ENCODE measurements around the gene GNG7.

Gene GNG7

GRCh38 chr19:2663920-2664571, 38.4 kb downstream of the GNG7 start:
- H3K9me2 ChIP-seq (replicated peaks; ENCODE audit: control insufficient read depth, low read length) = no peaks in the 10 kb centered on the region
- peaks cover 77% of the 10 kb centered on the region for H3K4me1 ChIP-seq (ENCODE audit: control insufficient read depth, low read length)
- no peaks in the 10 kb centered on the region for H3K27me3 ChIP-seq (ENCODE audit: control insufficient read depth, low read length)
- peaks cover 83% of the 10 kb centered on the region for H3K79me2 ChIP-seq (ENCODE audit: control insufficient read depth, low read length)
- H3K27ac ChIP-seq (ENCODE audit: low read depth, low read length) = peak overlapping the region; percentile 75
- peak overlapping the region; percentile 53 for H3K4me3 ChIP-seq (ENCODE audit: low read length)
- H3K9me3 ChIP-seq (ENCODE audit: control insufficient read depth, insufficient read depth, low read length) = peaks cover 3% of the 10 kb centered on the region; the same call in 1 of the 2 replicates
- H3K36me3 ChIP-seq (ENCODE audit: control insufficient read depth, low read length) = peaks cover 71% of the 10 kb centered on the region
- no peaks in the 10 kb centered on the region; the same call in 1 of the 2 replicates for H4K20me1 ChIP-seq (ENCODE audit: control insufficient read depth, insufficient read depth, low read depth, low read length)
- peaks cover 15% of the 10 kb centered on the region for H3F3A ChIP-seq (ENCODE audit: control insufficient read depth, insufficient read depth)
- peak overlapping the region; percentile 75 for H3K4me2 ChIP-seq (ENCODE audit: low read length)
- TF ChIP-seq EZH2phosphoT487 (IDR thresholded peaks at IDR 0.05; ENCODE audit: borderline replicate concordance, low read length) = no peak
- TF ChIP-seq, protein P1, sequence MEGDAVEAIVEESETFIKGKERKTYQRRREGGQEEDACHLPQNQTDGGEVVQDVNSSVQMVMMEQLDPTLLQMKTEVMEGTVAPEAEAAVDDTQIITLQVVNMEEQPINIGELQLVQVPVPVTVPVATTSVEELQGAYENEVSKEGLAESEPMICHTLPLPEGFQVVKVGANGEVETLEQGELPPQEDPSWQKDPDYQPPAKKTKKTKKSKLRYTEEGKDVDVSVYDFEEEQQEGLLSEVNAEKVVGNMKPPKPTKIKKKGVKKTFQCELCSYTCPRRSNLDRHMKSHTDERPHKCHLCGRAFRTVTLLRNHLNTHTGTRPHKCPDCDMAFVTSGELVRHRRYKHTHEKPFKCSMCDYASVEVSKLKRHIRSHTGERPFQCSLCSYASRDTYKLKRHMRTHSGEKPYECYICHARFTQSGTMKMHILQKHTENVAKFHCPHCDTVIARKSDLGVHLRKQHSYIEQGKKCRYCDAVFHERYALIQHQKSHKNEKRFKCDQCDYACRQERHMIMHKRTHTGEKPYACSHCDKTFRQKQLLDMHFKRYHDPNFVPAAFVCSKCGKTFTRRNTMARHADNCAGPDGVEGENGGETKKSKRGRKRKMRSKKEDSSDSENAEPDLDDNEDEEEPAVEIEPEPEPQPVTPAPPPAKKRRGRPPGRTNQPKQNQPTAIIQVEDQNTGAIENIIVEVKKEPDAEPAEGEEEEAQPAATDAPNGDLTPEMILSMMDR (IDR thresholded peaks at IDR 0.05; ENCODE audit: low read depth, low read length, poor library complexity, severe bottlenecking) = peak; percentile 78

DNA sequence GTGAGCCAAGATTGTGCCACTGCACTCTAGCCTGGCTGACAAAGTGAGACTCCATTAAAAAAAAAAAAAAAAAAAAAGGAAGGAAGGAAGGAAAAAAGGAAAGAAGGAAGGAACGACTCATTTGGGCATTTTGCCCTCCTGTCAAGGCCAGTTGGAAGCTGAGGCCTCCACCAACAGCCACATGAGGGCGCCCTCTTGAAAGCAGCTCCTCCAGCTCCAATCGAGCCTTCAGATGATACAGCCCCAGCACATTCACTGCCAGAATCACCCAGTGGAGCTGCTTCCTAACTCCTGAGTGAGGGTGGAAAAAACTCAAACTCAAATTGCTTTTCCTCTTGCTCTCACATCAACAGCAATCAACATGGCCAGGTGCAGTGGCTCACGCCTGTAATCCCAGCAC, 40.9 kb downstream of the GNG7 start:
- H3K4me1 ChIP-seq (ENCODE audit: control insufficient read depth, low read length) = peaks cover 53% of the 10 kb centered on the region
- peak overlapping the region; percentile 75; the same call in 1 of the 2 replicates for H3K27ac ChIP-seq (ENCODE audit: low read depth, low read length)
- H3K27me3 ChIP-seq (ENCODE audit: control insufficient read depth, low read length) = no peaks in the 10 kb centered on the region
- TF ChIP-seq EZH2phosphoT487 (IDR thresholded peaks at IDR 0.05; ENCODE audit: borderline replicate concordance, low read length) = no peak
- TF ChIP-seq, protein P1 (IDR thresholded peaks at IDR 0.05; ENCODE audit: low read depth, low read length, poor library complexity, severe bottlenecking) = peak; percentile 91
- no peak overlapping the region for H3K4me3 ChIP-seq (ENCODE audit: low read length)
- H4K20me1 ChIP-seq (ENCODE audit: control insufficient read depth, insufficient read depth, low read depth, low read length) = no peaks in the 10 kb centered on the region; the same call in 1 of the 2 replicates
- peaks cover 68% of the 10 kb centered on the region for H3K36me3 ChIP-seq (ENCODE audit: control insufficient read depth, low read length)
- peaks cover 10% of the 10 kb centered on the region for H3F3A ChIP-seq (ENCODE audit: control insufficient read depth, insufficient read depth)
- peaks cover 3% of the 10 kb centered on the region; the same call in 1 of the 2 replicates for H3K9me3 ChIP-seq (ENCODE audit: control insufficient read depth, insufficient read depth, low read length)
- no peaks in the 10 kb centered on the region for H3K9me2 ChIP-seq (replicated peaks; ENCODE audit: control insufficient read depth, low read length)
- peaks cover 79% of the 10 kb centered on the region for H3K79me2 ChIP-seq (ENCODE audit: control insufficient read depth, low read length)
- H3K4me2 ChIP-seq (ENCODE audit: low read length) = peak overlapping the region; percentile 32

DNA sequence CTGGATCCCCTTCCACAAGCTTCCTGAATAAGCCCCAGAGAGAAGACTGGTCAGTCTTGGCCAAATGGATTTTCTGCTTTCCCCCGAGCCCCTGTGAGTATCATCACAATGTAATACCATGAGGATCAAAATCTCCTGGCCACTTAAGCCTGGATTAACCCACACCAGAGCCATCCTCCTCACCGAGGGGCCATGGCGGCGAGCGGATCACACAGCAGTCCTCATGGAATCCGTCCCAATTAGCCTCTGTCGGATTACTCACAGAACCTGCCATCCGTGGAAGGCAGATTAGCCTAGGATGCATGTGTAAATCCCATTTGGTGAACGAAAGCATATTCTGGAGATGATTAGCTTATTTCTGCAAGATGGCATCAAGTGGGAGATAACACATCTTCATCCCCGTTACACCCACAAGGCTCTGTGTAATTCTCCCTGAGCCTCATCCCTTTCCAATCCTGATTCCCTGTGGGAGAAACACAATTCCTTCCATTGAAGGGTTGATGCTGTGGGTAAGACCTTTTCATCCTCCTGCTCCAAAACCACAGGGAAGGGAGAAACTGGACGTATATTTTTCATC, 42.5 kb downstream of the GNG7 start:
- Histone ChIP-seq H3K27ac (ENCODE audit: low read depth, low read length) (no peak overlapping the region), H3K79me2 (ENCODE audit: control insufficient read depth, low read length) (peaks cover 76% of the 10 kb centered on the region), H3K9me2 (replicated peaks; ENCODE audit: control insufficient read depth, low read length) (no peaks in the 10 kb centered on the region), H3K4me3 (ENCODE audit: low read length) (no peak overlapping the region), H4K20me1 (ENCODE audit: control insufficient read depth, insufficient read depth, low read depth, low read length) (no peaks in the 10 kb centered on the region; the same call in 1 of the 2 replicates), H3K4me1 (ENCODE audit: control insufficient read depth, low read length) (peaks cover 39% of the 10 kb centered on the region), H3K9me3 (ENCODE audit: control insufficient read depth, insufficient read depth, low read length) (peaks cover 3% of the 10 kb centered on the region; the same call in 1 of the 2 replicates), H3K4me2 (ENCODE audit: low read length) (no peak overlapping the region), H3F3A (ENCODE audit: control insufficient read depth, insufficient read depth) (peaks cover 8% of the 10 kb centered on the region), H3K27me3 (ENCODE audit: control insufficient read depth, low read length) (no peaks in the 10 kb centered on the region), H3K36me3 (ENCODE audit: control insufficient read depth, low read length) (peaks cover 60% of the 10 kb centered on the region)
- no peak for TF ChIP-seq EZH2phosphoT487 (IDR thresholded peaks at IDR 0.05; ENCODE audit: borderline replicate concordance, low read length)
- TF ChIP-seq, protein P1 (IDR thresholded peaks at IDR 0.05; ENCODE audit: low read depth, low read length, poor library complexity, severe bottlenecking) = no peak

Data from DOHH2 (cell line).